Endothelial cell of hepatic sinusoid (primary cell): ENCODE results near the gene ZNF134.

Experiments used
- in situ Hi-C: cut with HindIII; loops from 2 replicates; pipeline ENCODE4 v1.10.0; 2017; ENCODE audit warnings: low sequenced_read_pairs

ZNF134 gene

GRCh38 chr19:57633832-57634131 lies 19.7 kb downstream of the ZNF134 start:
- in situ Hi-C loops = no loop called here

- in situ Hi-C loops = no loop called here
Measured at GRCh38 chr19:57637379-57637778, 23.3 kb downstream of the ZNF134 start.

- in situ Hi-C loops = no loop called here
Measured at GRCh38 chr19:57641715-57642234, 27.7 kb downstream of the ZNF134 start.

GRCh38 chr19:57642396-57643046 lies 28.5 kb downstream of the ZNF134 start:
- in situ Hi-C loops = no loop called here

GRCh38 chr19:57643734-57644133 lies 29.7 kb downstream of the ZNF134 start:
- in situ Hi-C loops = no loop called here

GRCh38 chr19:57648331-57649003 lies 34.4 kb downstream of the ZNF134 start:
- in situ Hi-C loops = no loop called here

- in situ Hi-C loops = no loop called here
Measured at GRCh38 chr19:57651654-57651996, 37.6 kb downstream of the ZNF134 start.

- in situ Hi-C loops = no loop called here
Measured at GRCh38 chr19:57653689-57654088, 39.6 kb downstream of the ZNF134 start.

- in situ Hi-C loops = no loop called here
Measured at GRCh38 chr19:57655443-57655842, 41.4 kb downstream of the ZNF134 start.

- in situ Hi-C loops = no loop called here
Measured at GRCh38 chr19:57656346-57656745, 42.3 kb downstream of the ZNF134 start.

- in situ Hi-C loops = no loop called here
Measured at GRCh38 chr19:57664269-57665127, 50.5 kb downstream of the ZNF134 start.

GRCh38 chr19:57665261-57665806 lies 51.3 kb downstream of the ZNF134 start:
- in situ Hi-C loops = no loop called here

- in situ Hi-C loops = no loop called here
Measured at GRCh38 chr19:57667228-57667627, 53.2 kb downstream of the ZNF134 start.

- in situ Hi-C loops = no loop called here
Measured at GRCh38 chr19:57668635-57669034, 54.6 kb downstream of the ZNF134 start, which contains the start of gene ZSCAN4. Gene ZSCAN4, plus strand, starts transcription at chr19:57668935. Its CDS starts 7,211 bp downstream, at chr19:57676146.

- in situ Hi-C loops = no loop called here
Measured at GRCh38 chr19:57671124-57671895, 57.3 kb downstream of the ZNF134 start.

- in situ Hi-C loops = no loop called here
Measured at GRCh38 chr19:57672466-57672865, 58.4 kb downstream of the ZNF134 start.
